NCI-H2107 treated with DMSO at 0.1 percent for 48 hours (cell line): ENCODE measurements around the gene GSK3B.

Source experiments
- DNase-seq: peaks from one replicate; lab custom pipeline; 2025; ENCODE audit not compliant: unreplicated experiment; lab: John Stamatoyannopoulos, UW

The GSK3B gene

DNA sequence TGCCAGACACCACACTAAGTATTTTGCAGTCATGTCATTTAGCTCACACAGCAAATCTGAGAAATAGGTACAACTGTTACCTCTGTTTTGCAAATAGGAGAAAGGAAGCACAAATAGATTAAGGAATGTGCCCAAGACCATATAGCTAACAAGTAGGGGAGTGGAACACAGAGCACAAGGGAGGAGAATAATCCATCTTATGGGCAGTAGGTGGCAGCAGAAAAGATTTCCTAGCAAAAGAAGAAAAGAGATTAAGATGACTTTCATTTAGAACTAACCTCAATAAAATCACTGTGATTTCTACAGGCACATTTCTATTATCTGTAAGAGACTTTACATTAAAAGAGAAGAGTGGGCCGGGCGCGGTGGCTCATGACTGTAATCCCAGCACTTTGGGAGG, 263.2 kb downstream of the GSK3B start:
- no peak for DNase-seq

DNA sequence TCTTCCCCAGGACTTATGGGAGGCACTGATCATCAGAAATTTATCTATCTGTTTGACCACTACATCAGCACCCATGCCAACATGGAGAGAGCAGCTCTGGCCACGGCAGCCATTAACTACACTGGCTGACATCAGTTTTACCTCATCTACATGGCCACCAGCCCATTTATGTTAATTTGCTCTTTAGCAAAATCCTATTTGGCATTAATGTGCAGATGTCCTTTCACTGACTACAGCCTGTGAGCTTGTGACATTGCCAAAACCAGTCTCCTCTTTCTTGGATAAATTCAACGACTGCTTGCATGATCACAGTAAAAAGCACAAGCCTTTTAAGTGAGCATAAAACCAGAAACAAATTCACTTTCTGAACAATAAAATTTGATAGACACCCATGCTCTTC, 264.8 kb downstream of the GSK3B start:
- no peak for DNase-seq

DNA sequence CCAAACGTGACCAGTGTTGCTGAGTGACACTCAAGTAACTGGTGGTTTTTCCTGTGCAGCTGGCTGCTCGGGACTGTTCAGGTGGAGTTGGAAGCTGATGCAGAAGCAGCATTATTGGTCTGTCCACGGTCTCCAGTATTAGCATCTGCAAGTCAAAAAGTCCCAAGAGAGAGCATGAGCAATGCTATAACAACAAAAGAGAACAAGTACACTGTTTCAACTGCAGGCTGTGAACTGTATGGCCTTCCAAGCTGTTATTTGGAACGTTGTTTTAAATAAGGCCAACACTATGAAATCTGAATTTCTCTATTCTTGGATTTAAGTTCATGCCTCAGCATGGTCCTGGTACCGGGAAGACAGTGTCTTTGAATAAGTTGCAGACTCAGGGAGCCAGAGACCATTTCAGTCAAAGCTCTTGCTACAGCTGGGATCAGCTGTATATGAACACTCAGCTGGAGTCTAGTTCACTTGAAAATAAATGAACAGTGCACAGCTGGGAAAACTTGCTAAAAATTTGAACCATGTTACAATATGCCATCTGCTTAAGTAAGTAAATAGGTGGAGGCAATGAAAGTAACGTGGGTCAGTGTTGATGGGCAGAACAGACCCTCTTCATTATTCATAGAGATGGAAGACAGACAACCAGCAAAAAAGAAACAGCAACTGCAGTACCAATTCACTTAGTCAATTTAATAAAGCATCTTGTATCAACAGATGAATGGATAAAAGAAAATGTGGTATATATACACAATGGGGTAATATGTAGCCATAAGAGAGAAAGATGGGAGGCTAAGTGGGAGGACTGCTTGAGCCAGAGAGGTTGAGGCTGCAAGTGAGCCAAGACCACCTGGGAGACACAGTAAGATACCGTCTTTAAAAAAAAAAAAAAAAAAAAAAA, 267.3 kb downstream of the GSK3B start:
- DNase-seq, result no peak

DNA sequence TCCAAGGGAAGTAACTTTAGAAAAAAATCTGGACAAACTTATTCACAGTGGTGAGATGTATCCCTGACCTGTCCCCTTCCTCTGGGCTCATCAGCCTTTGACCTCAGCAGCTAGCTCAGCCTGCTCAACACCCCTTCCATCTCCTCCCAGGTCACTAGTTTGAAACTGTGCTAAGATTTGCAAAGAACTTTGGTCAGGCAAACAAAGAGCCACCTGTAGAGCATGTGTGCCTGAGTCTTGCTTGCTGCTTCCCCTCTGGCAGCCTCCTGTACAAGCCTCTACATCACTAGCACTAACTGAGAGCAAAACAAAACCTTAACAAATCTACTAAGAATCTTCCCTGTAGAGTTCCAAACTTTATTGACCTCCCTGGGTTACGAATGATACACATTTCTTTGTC, 268.4 kb downstream of the GSK3B start:
- DNase-seq, result no peak

DNA sequence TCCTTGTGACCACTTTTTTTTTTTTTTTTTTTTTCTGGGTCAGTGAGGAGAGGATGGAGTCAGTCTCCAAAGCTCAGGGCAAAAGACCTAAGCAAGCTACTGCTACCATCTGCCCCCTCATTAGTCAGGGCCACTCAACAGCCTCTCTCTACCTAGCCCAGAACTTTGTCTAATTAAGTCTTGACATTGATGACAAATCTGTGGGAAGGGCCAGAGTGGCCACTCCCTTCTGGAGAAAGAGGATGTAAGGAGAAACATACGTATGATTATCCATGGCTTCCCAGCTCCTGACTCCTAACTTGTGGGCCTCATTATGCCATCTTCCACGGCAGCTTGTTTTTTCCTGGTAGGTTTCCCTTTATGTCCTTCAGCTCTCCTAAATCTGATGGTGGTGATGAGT, 274.4 kb downstream of the GSK3B start:
- DNase-seq, result no peak

DNA sequence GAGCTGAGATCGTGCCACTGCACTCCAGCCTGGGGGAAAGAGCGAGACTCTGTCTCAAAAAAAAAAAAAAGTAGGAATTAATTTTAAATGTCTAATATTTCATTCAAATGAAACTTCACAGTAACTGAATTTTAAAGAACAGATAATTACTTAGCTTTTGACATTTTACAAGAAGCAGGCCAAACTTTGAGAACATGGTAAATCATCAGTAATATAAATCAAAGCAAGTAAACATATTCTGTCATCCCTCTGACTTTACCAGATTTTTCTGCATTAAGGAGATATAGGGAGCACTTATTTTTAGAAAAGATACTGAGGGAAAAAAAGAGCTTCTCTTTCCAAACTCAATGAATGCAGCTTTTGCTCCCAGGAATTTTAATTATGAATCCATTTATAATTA, 275.3 kb downstream of the GSK3B start:
- no peak for DNase-seq

DNA sequence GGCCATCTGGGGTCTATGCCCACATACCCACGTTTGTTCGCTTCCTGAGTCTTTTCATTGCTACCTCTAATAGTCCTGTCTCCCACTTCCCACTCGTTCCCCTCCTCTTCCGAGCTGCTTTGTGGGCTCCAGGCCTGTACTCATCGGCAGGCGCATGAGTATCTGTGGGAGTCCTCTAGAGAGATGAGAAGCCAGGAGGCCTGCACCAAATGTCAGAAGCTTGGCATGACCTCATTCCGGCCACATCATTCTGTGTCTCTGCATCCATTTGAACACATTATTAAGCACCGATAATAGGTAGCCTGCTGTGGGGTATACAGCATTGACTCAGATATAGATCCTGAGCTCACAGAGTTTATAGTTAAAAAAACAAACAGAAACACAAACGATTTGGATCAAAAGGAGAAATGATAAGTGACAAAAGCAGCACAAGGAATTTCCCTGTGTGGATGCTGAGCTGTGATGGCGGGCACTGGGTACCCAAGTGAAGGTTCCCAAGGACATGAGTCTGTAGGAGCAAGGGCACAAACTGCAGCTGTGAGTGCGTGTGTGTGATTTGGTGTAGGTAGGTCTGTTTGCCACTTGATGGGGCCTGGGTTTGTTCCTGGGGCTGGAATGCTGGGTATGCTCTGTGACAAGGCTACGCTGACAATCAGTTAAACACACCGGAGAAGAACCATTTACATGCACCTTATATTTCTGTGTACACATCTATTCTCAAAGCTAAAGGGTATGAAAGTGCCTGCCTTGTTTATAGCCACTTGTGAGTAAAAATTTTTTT, 276.5 kb downstream of the GSK3B start:
- DNase-seq, result no peak

DNA sequence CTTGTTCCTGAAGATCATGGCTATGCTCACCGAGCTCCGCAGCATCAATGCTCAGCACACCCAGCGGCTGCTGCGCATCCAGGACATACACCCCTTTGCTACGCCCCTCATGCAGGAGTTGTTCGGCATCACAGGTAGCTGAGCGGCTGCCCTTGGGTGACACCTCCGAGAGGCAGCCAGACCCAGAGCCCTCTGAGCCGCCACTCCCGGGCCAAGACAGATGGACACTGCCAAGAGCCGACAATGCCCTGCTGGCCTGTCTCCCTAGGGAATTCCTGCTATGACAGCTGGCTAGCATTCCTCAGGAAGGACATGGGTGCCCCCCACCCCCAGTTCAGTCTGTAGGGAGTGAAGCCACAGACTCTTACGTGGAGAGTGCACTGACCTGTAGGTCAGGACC, 277.2 kb downstream of the GSK3B start:
- DNase-seq, result no peak

DNA sequence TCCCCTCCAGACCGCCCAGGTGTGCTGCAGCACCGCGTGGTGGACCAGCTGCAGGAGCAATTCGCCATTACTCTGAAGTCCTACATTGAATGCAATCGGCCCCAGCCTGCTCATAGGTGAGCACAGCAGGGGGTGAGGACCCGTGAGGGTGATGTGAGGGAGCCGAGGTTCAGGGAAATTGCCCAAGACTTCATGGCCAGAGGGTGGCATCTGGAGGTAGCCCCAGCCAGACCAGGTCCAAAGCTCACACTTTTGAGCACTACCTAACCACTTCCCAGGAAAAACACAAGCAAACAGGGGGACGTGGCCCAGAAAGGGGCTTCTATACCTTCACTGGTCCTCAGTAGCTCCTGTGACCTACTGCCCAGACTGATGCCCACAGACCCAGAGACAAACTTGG, 278.5 kb downstream of the GSK3B start:
- no peak for DNase-seq

DNA sequence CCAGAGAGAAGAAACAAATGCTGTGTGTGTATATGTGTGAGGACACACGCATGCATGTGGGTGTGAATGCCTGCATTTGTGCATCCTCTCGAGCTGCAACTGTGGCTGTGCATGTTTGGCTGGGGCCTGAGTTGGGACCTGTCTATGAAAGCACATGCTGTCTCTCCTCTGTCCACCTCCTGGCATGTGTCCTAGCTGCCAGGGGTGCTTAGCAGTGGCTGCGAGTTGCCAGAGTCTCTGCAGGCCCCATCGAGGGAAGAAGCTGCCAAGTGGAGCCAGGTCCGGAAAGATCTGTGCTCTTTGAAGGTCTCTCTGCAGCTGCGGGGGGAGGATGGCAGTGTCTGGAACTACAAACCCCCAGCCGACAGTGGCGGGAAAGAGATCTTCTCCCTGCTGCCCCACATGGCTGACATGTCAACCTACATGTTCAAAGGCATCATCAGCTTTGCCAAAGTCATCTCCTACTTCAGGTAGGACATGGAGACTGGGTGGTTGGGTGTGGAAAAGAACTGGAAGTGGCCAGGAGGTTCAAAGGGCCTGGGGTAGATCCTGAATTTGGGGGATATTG, 281.7 kb downstream of the GSK3B start:
- DNase-seq, result no peak

DNA sequence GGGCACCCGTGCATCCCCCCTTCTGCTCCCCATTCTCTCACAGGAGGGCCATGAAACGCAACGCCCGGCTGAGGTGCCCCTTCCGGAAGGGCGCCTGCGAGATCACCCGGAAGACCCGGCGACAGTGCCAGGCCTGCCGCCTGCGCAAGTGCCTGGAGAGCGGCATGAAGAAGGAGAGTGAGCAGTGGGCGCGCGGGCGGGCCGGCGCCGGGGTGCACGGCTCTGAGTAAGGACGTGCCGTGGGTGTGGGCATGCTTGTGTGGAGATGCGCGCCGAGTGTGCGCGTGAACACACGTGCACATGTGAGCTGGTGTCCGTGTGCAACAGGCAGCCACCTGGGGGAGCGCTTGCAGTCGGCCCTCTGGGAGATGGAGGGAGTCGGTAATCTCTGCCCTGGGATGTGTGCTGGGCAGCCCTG, 284.2 kb downstream of the GSK3B start:
- DNase-seq, result no peak

DNA sequence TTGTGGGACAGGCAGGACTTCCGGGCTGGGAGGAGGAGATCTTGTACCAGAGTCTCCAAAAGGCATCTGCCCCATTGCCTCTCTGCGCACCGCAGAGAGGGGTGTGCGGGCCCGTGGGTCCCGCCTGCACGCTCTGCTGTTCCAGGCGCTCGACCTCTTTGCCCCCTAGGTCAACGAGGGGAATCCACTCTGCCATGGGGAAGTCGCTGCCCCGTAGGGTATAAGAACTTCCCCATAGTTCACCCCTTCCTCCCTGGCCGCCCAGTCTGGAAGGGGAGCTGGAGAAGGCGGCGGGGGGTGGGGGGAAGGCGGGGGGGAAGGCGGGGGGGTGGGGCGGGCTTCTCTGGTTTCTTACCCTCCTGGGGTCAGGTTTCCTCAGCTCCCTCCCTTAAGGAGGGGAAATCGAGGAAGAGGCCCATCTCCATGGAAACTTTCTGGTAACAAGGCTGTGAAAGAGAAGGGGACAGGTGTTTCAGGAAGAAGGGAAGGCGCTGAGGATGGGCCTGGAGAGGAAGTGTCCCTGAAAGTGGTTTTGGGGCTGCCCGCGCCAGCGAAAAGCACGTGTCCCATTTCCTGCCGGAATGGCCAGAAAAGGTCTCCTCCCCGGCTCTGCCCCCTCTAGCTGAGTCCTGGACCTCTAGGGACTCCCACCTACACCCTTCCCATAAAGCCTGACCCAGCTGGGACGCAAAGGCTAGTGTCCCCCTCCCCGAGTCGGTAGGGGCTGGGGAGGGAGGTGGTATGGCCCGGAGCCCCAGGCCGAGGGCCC, 284.8 kb downstream of the GSK3B start:
- DNase-seq, result no peak

DNA sequence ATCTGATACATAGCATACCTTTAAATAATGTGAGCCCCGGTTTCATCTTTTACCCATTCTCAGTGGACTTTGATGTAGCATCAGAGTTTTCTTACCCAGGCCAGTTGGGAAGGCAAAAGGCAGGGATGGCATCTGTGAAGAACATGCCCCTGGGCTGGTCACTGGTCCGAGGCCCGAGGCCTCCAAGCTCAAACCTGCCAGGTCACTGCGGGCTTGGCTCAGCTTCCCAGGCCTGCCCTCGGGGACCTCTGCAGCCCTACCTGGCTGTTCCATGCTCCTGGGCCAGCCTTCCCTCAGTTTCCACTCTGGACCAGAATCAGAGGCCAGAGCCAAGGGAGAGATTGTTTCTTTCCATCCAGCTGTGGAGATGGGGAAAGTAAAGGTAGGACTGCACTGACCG, 285.4 kb downstream of the GSK3B start:
- DNase-seq, result no peak

DNA sequence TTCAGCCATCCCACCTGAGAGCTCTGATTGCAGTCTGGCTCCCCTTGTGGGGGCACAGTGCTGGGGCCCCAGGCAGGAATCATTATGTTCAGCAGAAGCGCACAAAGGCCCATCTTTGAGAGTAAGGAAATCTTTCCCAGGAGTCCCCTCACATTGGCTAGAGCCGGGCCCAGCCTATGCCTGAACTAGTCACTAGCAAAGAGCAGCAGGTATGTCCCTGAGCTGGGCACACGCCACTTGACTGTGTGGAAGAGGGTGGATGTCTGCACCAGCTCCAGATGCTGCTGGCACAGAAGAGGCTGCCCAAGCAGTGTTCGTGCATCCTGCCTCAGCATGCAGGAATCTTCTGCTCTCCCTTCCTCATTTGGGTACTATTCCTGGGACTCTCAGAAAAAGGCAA, 286.0 kb downstream of the GSK3B start:
- no peak for DNase-seq

DNA sequence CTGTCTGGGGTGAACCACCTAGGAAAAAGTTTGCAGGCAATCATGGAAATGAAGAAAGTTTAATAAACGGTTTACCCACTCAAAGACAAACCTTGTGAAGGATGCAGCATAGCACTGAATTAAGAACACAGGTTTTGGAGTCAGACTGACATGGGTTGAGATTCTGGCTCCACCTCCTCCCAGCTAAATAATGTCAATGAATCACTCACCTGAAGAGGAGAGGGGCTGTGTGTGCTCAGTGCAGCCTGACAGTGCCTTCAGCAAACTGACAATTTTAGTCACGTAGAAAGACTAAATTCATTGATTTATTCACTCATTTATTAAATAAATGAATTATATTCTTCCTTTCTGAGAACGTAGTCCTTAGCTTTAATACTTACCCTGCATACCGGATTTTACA, 293.4 kb downstream of the GSK3B start:
- DNase-seq, result no peak

DNA sequence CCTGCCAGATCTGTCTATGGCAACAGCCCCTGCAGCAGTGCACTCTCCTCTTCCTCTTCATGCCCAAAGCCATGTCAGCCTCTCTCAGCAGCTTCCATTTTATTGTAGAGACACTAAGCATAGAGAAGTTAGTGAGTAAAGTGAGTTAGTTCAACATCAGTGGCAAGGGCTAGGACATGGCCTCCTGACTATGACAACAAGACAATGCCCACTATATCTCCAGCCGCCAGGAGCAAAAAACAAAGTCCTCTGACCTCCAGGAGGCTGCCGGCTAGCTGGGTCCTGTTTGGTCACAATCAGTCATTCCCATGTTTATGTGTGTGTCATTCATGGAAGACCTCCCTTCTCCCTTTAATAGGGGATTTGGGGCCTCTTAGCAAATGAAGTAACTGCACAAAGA, 297.5 kb downstream of the GSK3B start:
- DNase-seq, result no peak

DNA sequence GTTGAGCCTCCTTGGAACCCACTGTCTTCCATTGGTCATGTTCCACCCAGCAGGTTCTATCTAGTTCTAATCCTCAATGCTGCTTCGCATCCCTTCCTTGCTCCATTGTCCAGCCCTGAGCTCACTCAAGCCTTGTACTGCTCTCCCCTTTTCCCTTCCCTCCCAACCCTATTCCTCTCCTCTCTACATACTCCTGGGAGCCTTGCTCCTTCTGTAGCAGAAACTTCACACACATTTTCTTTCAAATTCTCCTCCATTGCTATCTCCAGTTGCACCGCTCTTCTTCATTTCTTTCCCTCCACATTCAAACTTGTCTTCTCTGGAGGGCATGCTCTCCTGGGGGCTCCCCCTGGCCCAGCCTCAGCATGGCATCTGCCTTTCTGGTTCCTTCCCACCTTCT, 297.9 kb downstream of the GSK3B start:
- no peak for DNase-seq

DNA sequence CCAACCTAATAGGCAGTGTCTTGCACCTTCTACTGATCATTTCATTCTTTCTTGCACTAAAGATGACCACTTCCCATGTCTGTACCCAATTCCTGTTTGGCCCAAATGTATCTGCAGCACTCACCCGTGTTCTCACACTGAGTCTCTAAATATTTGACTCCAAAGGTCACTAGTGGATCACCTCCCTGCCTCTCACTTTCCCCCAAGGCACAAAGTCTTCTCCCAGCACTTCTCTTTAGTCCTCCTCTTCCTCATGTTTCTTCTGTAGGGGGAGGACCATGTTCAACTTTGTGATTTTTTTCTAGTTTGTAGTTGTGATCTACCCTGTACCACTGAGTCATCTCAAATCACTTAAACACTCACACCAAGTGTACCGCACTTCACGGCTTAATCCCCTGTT, 298.4 kb downstream of the GSK3B start:
- no peak for DNase-seq

DNA sequence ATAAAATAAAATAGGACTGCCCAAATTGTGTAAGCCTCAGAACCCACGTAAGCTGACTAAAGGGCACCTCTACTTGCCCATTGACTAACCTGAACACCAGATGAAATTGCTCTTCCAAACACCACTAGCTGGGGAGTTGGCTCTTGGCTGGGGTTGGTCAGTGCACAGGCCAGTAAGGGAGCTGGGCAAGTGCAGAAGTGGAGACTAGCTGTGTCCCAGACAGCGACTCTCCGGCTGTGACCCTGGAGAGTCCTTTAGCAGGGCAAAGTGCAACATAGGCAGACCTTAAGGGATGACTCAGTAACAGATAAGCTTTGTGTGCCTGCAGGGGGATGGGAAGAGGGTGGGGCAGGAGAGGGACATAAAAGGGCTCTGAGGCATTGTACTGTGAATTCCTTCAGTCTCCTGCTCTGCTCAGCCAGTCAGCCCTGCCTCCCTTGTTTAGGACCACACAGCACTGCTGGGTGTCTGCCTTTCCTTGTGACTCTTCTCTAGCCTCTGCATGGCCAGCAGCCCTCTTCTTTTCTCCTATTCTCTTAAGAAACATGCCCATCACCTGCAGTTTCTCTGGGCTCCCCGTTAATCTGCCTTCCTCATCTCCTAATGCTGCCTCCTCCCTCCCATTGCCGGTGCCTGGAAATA, 299.2 kb downstream of the GSK3B start:
- no peak for DNase-seq

DNA sequence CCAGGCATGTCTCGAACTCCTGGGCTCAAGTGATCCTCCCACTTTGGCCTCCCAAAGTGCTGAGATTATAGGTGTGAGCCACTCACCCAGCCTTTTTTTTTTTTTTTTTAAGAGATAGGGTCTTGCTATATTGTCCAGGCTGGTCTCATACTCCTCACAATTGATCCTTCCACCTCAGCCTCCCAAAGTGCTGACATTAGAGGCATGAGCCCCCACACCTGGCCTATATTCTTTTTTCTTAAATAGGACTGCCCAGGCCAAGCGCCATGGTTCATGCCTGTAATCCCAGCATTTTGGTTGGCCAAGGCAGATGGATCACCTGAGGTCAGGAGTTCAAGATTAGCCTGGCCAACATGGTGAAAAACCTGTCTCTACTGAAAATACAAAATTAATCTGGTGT, 299.8 kb downstream of the GSK3B start:
- no peak for DNase-seq

DNA sequence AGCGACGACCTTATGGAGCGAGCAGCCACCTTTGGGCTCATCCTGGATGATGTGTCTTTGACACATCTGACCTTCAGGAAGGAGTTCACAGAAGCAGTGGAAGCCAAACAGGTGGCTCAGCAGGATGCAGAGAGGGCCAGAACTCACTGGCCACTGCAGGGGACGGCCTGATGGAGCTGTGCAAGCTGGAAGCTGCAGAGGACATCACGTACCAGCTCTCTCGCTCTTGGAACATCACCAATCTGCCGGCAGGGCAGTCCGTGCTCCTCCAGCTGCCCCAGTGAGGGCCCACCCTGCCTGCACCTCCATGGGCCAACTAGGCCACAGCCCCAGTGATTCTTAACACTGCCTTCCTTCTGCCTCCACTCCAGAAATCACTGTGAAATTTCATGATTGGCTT, 302.0 kb downstream of the GSK3B start:
- DNase-seq, result no peak
